ENCODE results near the gene CLDN3. TPM values are rescaled to one million over a fixed set of nuclear protein-coding genes. Genes with fewer than 3 reads are reported as not detected.
"Not testable (repeated sequence)": the region's sequence is repeated elsewhere in the genome, so short reads cannot be mapped to it uniquely, and the experiment has no call there.

CLDN3 gene
- total RNA-seq, 1 donor from 2014 or later: 0.19 TPM

DNA sequence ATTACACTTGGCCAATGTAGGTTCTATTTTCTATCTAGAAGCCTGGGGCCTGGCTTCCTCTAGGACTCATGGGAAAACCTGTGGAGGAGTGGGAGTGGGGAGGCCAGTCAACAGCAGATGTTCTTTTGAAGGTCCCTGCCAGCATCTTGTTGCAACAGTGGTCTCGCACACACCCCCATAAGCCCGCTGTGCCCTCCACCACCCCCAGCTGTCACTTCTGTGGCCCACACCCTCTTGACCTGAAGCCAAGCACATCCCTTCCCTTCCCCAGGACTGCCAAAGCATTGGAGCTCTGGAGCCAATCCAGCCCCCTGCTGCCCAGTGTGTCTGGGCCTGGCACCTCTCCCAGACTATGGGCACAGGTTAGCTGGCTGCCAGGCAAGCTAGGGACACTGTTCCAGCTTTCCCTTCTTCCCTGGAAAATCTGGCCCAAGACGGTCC is 48.7 kb downstream of the CLDN3 start:
- peaks cover 8% of the 10 kb centered on the region for H3K4me1 Mint-ChIP-seq
- no peaks in the 10 kb centered on the region for H3K36me3 Mint-ChIP-seq (ENCODE audit: low read depth)
- H3K9me3 Mint-ChIP-seq: no peaks in the 10 kb centered on the region
- H3K27ac Mint-ChIP-seq (ENCODE audit: unreplicated experiment): no peak overlapping the region
- H3K4me3 Mint-ChIP-seq: peak overlapping the region; percentile 88
- DNase-seq (ENCODE audit: low read depth, low spot score): no peak
- peaks cover 8% of the 10 kb centered on the region for H3K27me3 Mint-ChIP-seq (ENCODE audit: low read depth)
- TF ChIP-seq, protein P1, sequence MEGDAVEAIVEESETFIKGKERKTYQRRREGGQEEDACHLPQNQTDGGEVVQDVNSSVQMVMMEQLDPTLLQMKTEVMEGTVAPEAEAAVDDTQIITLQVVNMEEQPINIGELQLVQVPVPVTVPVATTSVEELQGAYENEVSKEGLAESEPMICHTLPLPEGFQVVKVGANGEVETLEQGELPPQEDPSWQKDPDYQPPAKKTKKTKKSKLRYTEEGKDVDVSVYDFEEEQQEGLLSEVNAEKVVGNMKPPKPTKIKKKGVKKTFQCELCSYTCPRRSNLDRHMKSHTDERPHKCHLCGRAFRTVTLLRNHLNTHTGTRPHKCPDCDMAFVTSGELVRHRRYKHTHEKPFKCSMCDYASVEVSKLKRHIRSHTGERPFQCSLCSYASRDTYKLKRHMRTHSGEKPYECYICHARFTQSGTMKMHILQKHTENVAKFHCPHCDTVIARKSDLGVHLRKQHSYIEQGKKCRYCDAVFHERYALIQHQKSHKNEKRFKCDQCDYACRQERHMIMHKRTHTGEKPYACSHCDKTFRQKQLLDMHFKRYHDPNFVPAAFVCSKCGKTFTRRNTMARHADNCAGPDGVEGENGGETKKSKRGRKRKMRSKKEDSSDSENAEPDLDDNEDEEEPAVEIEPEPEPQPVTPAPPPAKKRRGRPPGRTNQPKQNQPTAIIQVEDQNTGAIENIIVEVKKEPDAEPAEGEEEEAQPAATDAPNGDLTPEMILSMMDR (conservative IDR thresholded peaks at IDR 0.05): no peak

DNA sequence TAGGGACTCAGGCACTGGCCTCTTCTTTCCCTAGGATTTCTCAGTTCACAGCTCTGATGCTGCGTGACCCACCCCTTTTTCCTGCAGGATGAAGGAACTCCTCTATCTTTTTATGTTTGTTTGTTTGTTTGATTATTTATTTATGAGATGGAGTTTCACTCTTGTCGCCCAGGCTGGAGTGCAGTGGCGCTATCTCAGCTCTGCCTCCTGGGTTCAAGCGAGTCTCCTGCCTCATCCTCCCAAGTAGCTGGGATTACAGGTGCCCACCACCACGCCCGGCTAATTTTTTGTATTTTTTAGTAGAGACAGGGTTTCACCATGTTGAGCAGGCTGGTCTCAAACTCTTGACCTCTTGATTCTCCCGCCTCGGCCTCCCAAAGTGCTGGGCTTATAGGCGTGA is 49.6 kb downstream of the CLDN3 start:
- H3K36me3 Mint-ChIP-seq (ENCODE audit: low read depth); H3K9me3 Mint-ChIP-seq; H3K27me3 Mint-ChIP-seq (ENCODE audit: low read depth); H3K27ac Mint-ChIP-seq (ENCODE audit: unreplicated experiment); DNase-seq (ENCODE audit: low read depth, low spot score): not testable (repeated sequence)
- Mint-ChIP-seq H3K4me3 (peak overlapping the region; percentile 88), H3K4me1 (peaks cover 16% of the 10 kb centered on the region)

DNA sequence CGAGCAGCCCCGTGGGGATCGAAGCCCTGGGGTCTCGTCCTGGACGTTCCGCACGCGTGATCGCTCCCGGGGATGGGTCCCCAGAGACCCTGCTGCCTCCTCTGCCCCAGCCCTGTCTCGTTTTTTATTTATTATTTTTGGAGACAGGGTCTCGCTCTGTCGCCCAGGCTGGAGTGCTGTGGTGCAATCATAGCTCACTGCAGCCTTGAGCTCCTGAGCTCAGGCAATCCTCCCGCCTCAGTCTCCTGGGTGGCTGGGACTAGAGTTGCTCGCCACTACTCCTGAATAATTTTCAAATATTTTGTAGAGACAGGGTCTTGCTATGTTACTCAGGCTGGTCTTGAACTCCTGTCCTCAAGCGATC is 50.3 kb downstream of the CLDN3 start:
- Mint-ChIP-seq H3K4me1 (peaks cover 17% of the 10 kb centered on the region), H3K27me3 (ENCODE audit: low read depth) (peaks cover 8% of the 10 kb centered on the region), H3K9me3 (no peaks in the 10 kb centered on the region), H3K4me3 (peak overlapping the region; percentile 88), H3K36me3 (ENCODE audit: low read depth) (no peaks in the 10 kb centered on the region), H3K27ac (ENCODE audit: unreplicated experiment) (no peak overlapping the region)
- no peak for DNase-seq (ENCODE audit: low read depth, low spot score)
- TF ChIP-seq, protein P1 (conservative IDR thresholded peaks at IDR 0.05): no peak

Other genes with a start within 250 kb of the CLDN3 start
- gene BAZ1B, start 248.0 kb downstream of the CLDN3 start, total RNA-seq: 134 and 135 TPM in 2 replicates
- gene BCL7B, start 212.6 kb downstream of the CLDN3 start, total RNA-seq: 49.9 and 51.6 TPM in 2 replicates
- gene TBL2, start 191.7 kb downstream of the CLDN3 start, total RNA-seq: 42.8 and 45.6 TPM in 2 replicates
- 0.80 and 1.1 TPM in 2 replicates for gene MLXIPL, start 145.7 kb downstream of the CLDN3 start, total RNA-seq
- gene VPS37D, start 102.4 kb downstream of the CLDN3 start, total RNA-seq: 10.0 and 10.1 TPM in 2 replicates
- gene DNAJC30, start 86.8 kb downstream of the CLDN3 start, total RNA-seq: 11.1 and 11.4 TPM in 2 replicates
- 66.9 and 70.8 TPM in 2 replicates for gene BUD23, start 86.7 kb downstream of the CLDN3 start, total RNA-seq
- gene STX1A, start 50.6 kb downstream of the CLDN3 start, total RNA-seq: 16.4 and 17.7 TPM in 2 replicates
- 23.3 and 26.4 TPM in 2 replicates for gene ABHD11, start 31.5 kb downstream of the CLDN3 start, total RNA-seq
- 0.34 and 0.47 TPM in 2 replicates for gene CLDN4, start 60.7 kb upstream of the CLDN3 start, total RNA-seq
- gene METTL27, start 72.2 kb upstream of the CLDN3 start, total RNA-seq: 1.7 and 2.3 TPM in 2 replicates
- gene TMEM270, start 90.9 kb upstream of the CLDN3 start, total RNA-seq: not detected in 2 replicates

Measured in neural crest cell (in vitro differentiated cells).